Gastrocnemius medialis (tissue), 4 donors: ENCODE measurements around the gene CASZ1.
A peak's percentile ranks its signal among the peaks of the same experiment; 100 is the strongest.

Source experiments
- POLR2A ChIP-seq, 2 donors: fragments of 450-650 bp; IDR thresholded peaks; one replicate each; pipeline ENCODE4 v1.6.1; 2017; ENCODE audit warnings: antibody characterized with exemption in 2 of 2, mild to moderate bottlenecking in 2 of 2, moderate library complexity in 2 of 2
- TF ChIP-seq, protein P1 (sequence below), 5 experiments: fragments of 450-650 bp in 3 of 5; fragments of 200-600 bp in 2 of 5; sonication (generic) in 2 of 5; IDR thresholded peaks in 4 of 5; conservative IDR thresholded peaks in 1 of 5; 1 replicate in 4 of 5; 2 replicates in 1 of 5; pipeline ENCODE4 v1.5.1; 2016 to 2019; ENCODE audit warnings: antibody characterized with exemption in 5 of 5, mild to moderate bottlenecking in 3 of 5, moderate library complexity in 3 of 5

DNA sequence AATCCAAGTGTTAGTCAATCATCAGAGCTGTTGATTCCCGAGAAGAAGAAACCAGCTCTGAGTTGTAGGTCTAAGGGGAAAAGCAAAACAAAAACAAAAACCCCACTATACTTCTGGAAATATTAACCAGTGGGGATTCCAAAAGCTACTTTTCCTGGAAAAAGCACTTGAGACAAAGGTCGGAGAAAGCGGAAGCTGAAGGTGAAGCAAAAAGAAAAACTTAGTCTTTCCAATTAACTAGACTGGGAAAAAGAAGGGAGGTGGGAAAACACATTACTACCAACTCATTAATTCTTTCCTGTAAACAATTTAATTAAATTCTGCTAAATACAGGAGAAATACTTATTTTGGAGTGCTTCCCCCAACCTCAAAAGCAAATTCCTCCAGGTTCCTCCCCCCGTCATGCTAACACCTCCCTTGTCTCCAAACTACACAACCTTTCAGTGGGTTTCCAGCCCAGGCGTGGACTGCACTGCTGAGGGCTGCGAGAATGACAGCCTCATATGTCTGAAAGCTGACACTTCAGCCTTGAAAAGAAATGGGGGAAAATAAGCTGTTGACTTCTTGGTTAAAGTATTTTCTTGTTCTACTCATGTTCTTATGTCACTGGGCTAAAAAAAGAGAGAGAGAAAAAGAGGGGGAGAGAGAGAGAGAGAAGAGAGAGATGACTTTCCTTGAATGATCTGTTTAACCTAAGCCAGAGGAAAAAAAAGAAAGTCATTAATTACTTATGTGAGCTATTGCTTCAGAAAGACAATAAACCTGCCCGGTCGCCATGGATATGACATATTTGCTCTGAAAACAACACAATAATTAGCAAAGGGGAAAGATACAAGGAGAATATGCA is 5.1 kb downstream of the CASZ1 start:
- TF ChIP-seq, protein P1, sequence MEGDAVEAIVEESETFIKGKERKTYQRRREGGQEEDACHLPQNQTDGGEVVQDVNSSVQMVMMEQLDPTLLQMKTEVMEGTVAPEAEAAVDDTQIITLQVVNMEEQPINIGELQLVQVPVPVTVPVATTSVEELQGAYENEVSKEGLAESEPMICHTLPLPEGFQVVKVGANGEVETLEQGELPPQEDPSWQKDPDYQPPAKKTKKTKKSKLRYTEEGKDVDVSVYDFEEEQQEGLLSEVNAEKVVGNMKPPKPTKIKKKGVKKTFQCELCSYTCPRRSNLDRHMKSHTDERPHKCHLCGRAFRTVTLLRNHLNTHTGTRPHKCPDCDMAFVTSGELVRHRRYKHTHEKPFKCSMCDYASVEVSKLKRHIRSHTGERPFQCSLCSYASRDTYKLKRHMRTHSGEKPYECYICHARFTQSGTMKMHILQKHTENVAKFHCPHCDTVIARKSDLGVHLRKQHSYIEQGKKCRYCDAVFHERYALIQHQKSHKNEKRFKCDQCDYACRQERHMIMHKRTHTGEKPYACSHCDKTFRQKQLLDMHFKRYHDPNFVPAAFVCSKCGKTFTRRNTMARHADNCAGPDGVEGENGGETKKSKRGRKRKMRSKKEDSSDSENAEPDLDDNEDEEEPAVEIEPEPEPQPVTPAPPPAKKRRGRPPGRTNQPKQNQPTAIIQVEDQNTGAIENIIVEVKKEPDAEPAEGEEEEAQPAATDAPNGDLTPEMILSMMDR (IDR thresholded peaks at IDR 0.05 in 4 of 5, conservative IDR thresholded peaks at IDR 0.05 in 1 of 5) = no peak
- peak; percentile 8 to 74 for TF ChIP-seq POLR2A (IDR thresholded peaks at IDR 0.05)
